Measurements from ENCODE around the gene SEPTIN10.

SEPTIN10 gene

GRCh38 chr2:109493176-109493935 is 120.4 kb downstream of the SEPTIN10 start:
- DNase-seq, result no peak
